Smooth muscle cell (in vitro differentiated cells): ENCODE measurements around the gene ADAM10. TPM values are rescaled to one million over a fixed set of nuclear protein-coding genes. Genes with fewer than 3 reads are reported as not detected.

Source experiments
- DNase-seq: peaks from one replicate; lab custom pipeline; 2025; ENCODE audit not compliant: unreplicated experiment; lab: John Stamatoyannopoulos, UW
- H2AFZ ChIP-seq: fragments of 200-600 bp; sonication (generic); 2 replicates; pipeline ENCODE4 v1.6.0; 2016; ENCODE audit warnings: antibody characterized with exemption, low read depth, mild to moderate bottlenecking
- H3F3A ChIP-seq: fragments of 200-600 bp; sonication (generic); 2 replicates; pipeline ENCODE4 v1.6.0; 2017; ENCODE audit warnings: antibody characterized with exemption, low read depth
- H3K27ac ChIP-seq: fragments of 200-600 bp; sonication (generic); 2 replicates; pipeline ENCODE4 v1.5.1; 2016; ENCODE audit warnings: low read depth, mild to moderate bottlenecking
- H3K27me3 ChIP-seq: fragments of 200-600 bp; sonication (generic); 2 replicates; pipeline ENCODE4 v1.6.1; 2016; ENCODE audit warnings: low read depth, mild to moderate bottlenecking
- H3K36me3 ChIP-seq: fragments of 200-600 bp; sonication (generic); 2 replicates; pipeline ENCODE4 v1.5.1; 2016; ENCODE audit warnings: low read depth
- H3K4me1 ChIP-seq: fragments of 200-600 bp; sonication (generic); 2 replicates; pipeline ENCODE4 v1.5.1; 2016; ENCODE audit warnings: low read depth
- H3K4me2 ChIP-seq: fragments of 200-600 bp; sonication (generic); 2 replicates; pipeline ENCODE4 v1.6.0; 2016; ENCODE audit warnings: mild to moderate bottlenecking
- H3K4me3 ChIP-seq: fragments of 200-600 bp; sonication (generic); 2 replicates; pipeline ENCODE4 v1.5.1; 2016; ENCODE audit warnings: mild to moderate bottlenecking
- H3K79me2 ChIP-seq: fragments of 200-600 bp; sonication (generic); 2 replicates; pipeline ENCODE4 v1.6.0; 2016; ENCODE audit warnings: low read depth, mild to moderate bottlenecking
- H3K9ac ChIP-seq: fragments of 200-600 bp; sonication (generic); 2 replicates; pipeline ENCODE4 v1.6.0; 2016; ENCODE audit warnings: low read depth
- H3K9me3 ChIP-seq: fragments of 200-600 bp; sonication (generic); replicated peaks from 2 replicates; pipeline ENCODE4 v1.5.1; 2016; ENCODE audit warnings: low read depth
- H4K20me1 ChIP-seq: fragments of 200-600 bp; sonication (generic); 2 replicates; pipeline ENCODE4 v1.6.0; 2016; ENCODE audit warnings: low read depth
- WGBS: methylation state at CpG from one replicate; pipeline ENCODE4 v1.1.7; 2016; ENCODE audit warnings: low lambda C conversion rate; 5-methylcytosine and 5-hydroxymethylcytosine counted together
- polyA plus RNA-seq: library from polyadenylated mRNA; unstranded; fragments of >200 nt; fragmentation: Nextera tagmentation; extraction: Ambion mirVana; gene quantifications from 2 replicates; pipeline ENCODE4 v1.2.1, GENCODE V29; 2016
- total RNA-seq: library from RNA; depleted of rRNA; stranded (reverse); fragments of >200 nt; gene quantifications from 2 replicates; pipeline ENCODE4 v1.2.3, GENCODE V29; 2014
- TF ChIP-seq, protein P1 (sequence below): fragments of 200-600 bp; sonication (generic); IDR thresholded peaks from 2 replicates; pipeline ENCODE4 v1.5.1; 2017; ENCODE audit warnings: borderline replicate concordance, mild to moderate bottlenecking, antibody characterized with exemption; ENCODE audit not compliant: insufficient read depth, poor library complexity, severe bottlenecking

The ADAM10 gene
- total and polyA plus RNA-seq, 2 experiments from 2014 or later = 168 to 200 TPM

- H3K4me3 ChIP-seq = no peak overlapping the region
- TF ChIP-seq, protein P1, sequence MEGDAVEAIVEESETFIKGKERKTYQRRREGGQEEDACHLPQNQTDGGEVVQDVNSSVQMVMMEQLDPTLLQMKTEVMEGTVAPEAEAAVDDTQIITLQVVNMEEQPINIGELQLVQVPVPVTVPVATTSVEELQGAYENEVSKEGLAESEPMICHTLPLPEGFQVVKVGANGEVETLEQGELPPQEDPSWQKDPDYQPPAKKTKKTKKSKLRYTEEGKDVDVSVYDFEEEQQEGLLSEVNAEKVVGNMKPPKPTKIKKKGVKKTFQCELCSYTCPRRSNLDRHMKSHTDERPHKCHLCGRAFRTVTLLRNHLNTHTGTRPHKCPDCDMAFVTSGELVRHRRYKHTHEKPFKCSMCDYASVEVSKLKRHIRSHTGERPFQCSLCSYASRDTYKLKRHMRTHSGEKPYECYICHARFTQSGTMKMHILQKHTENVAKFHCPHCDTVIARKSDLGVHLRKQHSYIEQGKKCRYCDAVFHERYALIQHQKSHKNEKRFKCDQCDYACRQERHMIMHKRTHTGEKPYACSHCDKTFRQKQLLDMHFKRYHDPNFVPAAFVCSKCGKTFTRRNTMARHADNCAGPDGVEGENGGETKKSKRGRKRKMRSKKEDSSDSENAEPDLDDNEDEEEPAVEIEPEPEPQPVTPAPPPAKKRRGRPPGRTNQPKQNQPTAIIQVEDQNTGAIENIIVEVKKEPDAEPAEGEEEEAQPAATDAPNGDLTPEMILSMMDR = no peak
- H3K27ac ChIP-seq = no peak overlapping the region
- no peaks in the 10 kb centered on the region for H3K9me3 ChIP-seq
- H3K27me3 ChIP-seq = no peaks in the 10 kb centered on the region
- peaks cover 3% of the 10 kb centered on the region for H3K79me2 ChIP-seq
- no peak overlapping the region for H2AFZ ChIP-seq
- peaks cover 22% of the 10 kb centered on the region for H3K36me3 ChIP-seq
- 97% methylated on average over 1 of the region's 1 CpG for WGBS
- H3F3A ChIP-seq = no peaks in the 10 kb centered on the region
- H4K20me1 ChIP-seq = peaks cover 3% of the 10 kb centered on the region
- DNase-seq = no peak
- no peaks in the 10 kb centered on the region for H3K4me1 ChIP-seq
- no peak overlapping the region for H3K9ac ChIP-seq
- H3K4me2 ChIP-seq = no peak overlapping the region
Observed at GRCh38 chr15:58639992-58640391, 109.5 kb downstream of the ADAM10 start.

DNA sequence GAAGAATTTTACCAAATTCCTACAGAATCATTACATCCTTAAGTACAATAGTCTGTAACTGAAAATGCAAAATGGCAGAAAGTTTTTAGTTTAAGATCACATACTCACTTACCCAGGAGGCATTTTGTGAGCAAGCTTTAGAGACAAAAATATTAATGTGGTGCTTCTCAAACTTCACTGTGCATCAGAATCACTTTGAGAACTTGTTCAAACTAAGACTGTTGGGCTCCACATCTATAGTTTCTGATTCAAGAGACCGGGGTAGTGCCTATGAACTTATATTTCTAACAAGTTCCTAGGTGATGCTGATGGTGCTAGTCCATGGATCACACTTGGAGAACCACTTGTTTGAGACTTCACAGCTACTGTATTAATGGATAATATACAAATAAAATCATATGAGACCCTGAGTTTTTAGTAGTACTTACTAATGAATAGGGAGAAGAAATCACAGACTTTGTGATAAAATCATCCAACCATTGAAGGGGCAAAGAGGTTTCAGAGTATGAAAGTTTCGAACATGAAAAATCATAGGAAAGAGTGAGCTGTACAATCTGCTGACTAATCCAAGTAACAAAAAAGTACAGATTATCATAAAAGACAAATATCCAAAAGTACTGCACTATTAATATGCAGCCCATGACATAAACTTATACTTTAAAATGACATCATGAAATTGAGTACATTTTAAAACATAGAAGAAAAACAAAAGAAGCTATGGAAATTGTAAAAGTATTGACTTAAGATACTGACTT lies 110.3 kb downstream of the ADAM10 start:
- Histone ChIP-seq H2AFZ (no peak overlapping the region), H3K9ac (no peak overlapping the region), H3K4me1 (no peaks in the 10 kb centered on the region), H3K79me2 (peaks cover 3% of the 10 kb centered on the region), H3K4me2 (no peak overlapping the region), H3K36me3 (peaks cover 22% of the 10 kb centered on the region), H3F3A (no peaks in the 10 kb centered on the region), H3K27me3 (no peaks in the 10 kb centered on the region), H3K4me3 (no peak overlapping the region), H3K9me3 (no peaks in the 10 kb centered on the region), H4K20me1 (peaks cover 3% of the 10 kb centered on the region), H3K27ac (no peak overlapping the region)
- no peak for DNase-seq
- TF ChIP-seq, protein P1 = no peak
- 96% methylated on average over 2 of the region's 2 CpGs for WGBS

- Histone ChIP-seq H3K4me2 (no peak overlapping the region), H3K9me3 (no peaks in the 10 kb centered on the region), H3F3A (no peaks in the 10 kb centered on the region), H3K27ac (no peak overlapping the region), H3K27me3 (no peaks in the 10 kb centered on the region), H3K9ac (no peak overlapping the region), H2AFZ (no peak overlapping the region), H3K4me3 (no peak overlapping the region), H3K79me2 (peaks cover 7% of the 10 kb centered on the region), H3K36me3 (peaks cover 9% of the 10 kb centered on the region), H4K20me1 (peaks cover 8% of the 10 kb centered on the region), H3K4me1 (no peaks in the 10 kb centered on the region)
- TF ChIP-seq, protein P1 = no peak
- WGBS = 79% methylated on average over 2 of the region's 2 CpGs
- DNase-seq = no peak
Observed at GRCh38 chr15:58632789-58633188, 116.7 kb downstream of the ADAM10 start.

DNA sequence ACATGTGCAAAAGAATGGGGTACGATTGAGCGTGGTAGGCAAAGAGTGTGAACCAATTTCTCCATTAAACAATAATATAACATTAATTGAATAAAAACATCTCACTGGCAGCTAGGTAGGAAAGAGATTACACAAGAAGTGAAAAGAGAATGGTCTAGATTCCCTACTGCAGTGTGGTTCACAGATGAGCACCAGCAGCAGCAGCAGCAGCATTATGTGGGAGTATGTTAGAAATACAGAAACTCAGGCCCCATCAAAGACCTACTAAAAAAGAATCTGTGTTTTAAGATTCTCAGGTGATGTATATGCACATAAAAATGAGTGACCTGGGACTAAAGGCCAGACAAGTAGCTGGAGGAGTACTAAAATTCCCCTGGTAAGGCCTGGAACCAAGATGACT lies 118.2 kb downstream of the ADAM10 start:
- DNase-seq = no peak
- Histone ChIP-seq H3K4me3 (no peak overlapping the region), H3F3A (no peaks in the 10 kb centered on the region), H3K36me3 (peaks cover 15% of the 10 kb centered on the region), H3K9me3 (no peaks in the 10 kb centered on the region), H3K4me2 (no peak overlapping the region), H3K27ac (no peak overlapping the region), H2AFZ (no peak overlapping the region), H3K79me2 (peaks cover 11% of the 10 kb centered on the region), H3K4me1 (no peaks in the 10 kb centered on the region), H4K20me1 (peaks cover 8% of the 10 kb centered on the region), H3K27me3 (no peaks in the 10 kb centered on the region), H3K9ac (no peak overlapping the region)
- TF ChIP-seq, protein P1 = no peak
- WGBS = 100% methylated on average over 2 of the region's 2 CpGs
